Spinal cord (tissue), 10 donors: ENCODE measurements around the gene STAT1. TPM values are rescaled to one million over a fixed set of nuclear protein-coding genes. Genes with fewer than 3 reads are reported as not detected.

ENCODE experiments used
- DNase-seq, 6 donors: peaks; one replicate each; pipeline versions ENCODE4 v3.0.0 to v3.0.0-alpha.2; 2013 to 2015; ENCODE audit warnings: low spot score in 6 of 6, low read depth in 4 of 6
- H3K27ac ChIP-seq: one replicate; pipeline ENCODE4 v1.5.1; 2013; ENCODE audit warnings: low read depth, low read length, control low read depth
- H3K27me3 ChIP-seq: one replicate; pipeline ENCODE4 v1.6.1; 2013; ENCODE audit warnings: low read length; ENCODE audit not compliant: control insufficient read depth, insufficient read depth
- H3K36me3 ChIP-seq: one replicate; pipeline ENCODE4 v1.6.1; 2013; ENCODE audit warnings: low read length; ENCODE audit not compliant: control insufficient read depth, insufficient read depth
- H3K4me1 ChIP-seq: one replicate; pipeline ENCODE4 v1.6.1; 2013; ENCODE audit warnings: low read length; ENCODE audit not compliant: control insufficient read depth, insufficient read depth
- H3K4me3 ChIP-seq: one replicate; pipeline ENCODE4 v1.5.1; 2013; ENCODE audit warnings: low read depth, low read length, control low read depth
- H3K9me3 ChIP-seq: one replicate; pipeline ENCODE4 v1.6.1; 2013; ENCODE audit warnings: low read length; ENCODE audit not compliant: control insufficient read depth, insufficient read depth
- WGBS: methylation state at CpG from one replicate; pipeline ENCODE4 v1.1.5; 2013; ENCODE audit warnings: missing lambda C conversion rate; ENCODE audit not compliant: insufficient coverage; 5-methylcytosine and 5-hydroxymethylcytosine counted together
- polyA plus RNA-seq, 2 donors: library from polyadenylated mRNA; unstranded; fragments of 120-200 nt; gene quantifications; one replicate each; pipeline ENCODE4 v1.2.1, GENCODE V29; 2013; ENCODE audit not compliant: insufficient read length in 2 of 2
- total RNA-seq, 2 donors: library from RNA; depleted of rRNA in 1 of 2; stranded (reverse); fragments of 120-200 nt in 1 of 2; fragments of >200 nt in 1 of 2; gene quantifications; one replicate each; pipeline versions ENCODE4 v1.2.3 to v1.2.4, GENCODE V29; 2013 to 2014
- donor health status: healthy.

STAT1 gene
- total and polyA plus RNA-seq, 4 donors: 43.4 to 67.5 (median 49.3) TPM

GRCh38 chr2:190987938-190988337 lies 26.0 kb downstream of the STAT1 start:
- Histone ChIP-seq H3K9me3 (no peaks in the 10 kb centered on the region), H3K36me3 (peaks cover 42% of the 10 kb centered on the region), H3K27me3 (no peaks in the 10 kb centered on the region), H3K27ac (no peak overlapping the region), H3K4me1 (no peaks in the 10 kb centered on the region), H3K4me3 (no peak overlapping the region)
- no peak for DNase-seq
- WGBS: 98% methylated on average over 4 of the region's 5 CpGs

GRCh38 chr2:190987116-190987515 lies 26.9 kb downstream of the STAT1 start:
- Histone ChIP-seq H3K4me1 (no peaks in the 10 kb centered on the region), H3K27ac (no peak overlapping the region), H3K27me3 (no peaks in the 10 kb centered on the region), H3K4me3 (no peak overlapping the region), H3K9me3 (no peaks in the 10 kb centered on the region), H3K36me3 (peaks cover 44% of the 10 kb centered on the region)
- WGBS: no CpG with 5 or more reads among the region's 1 CpG
- DNase-seq: no peak

- WGBS: 96% methylated on average over 7 of the region's 13 CpGs
- peaks cover 48% of the 10 kb centered on the region for H3K36me3 ChIP-seq
- DNase-seq: no peak
These were observed 27.6 kb downstream of the STAT1 start for GRCh38 chr2:190986221-190986953.

GRCh38 chr2:190984595-190984994 lies 29.4 kb downstream of the STAT1 start:
- Histone ChIP-seq H3K27ac (no peak overlapping the region), H3K36me3 (peaks cover 58% of the 10 kb centered on the region), H3K27me3 (no peaks in the 10 kb centered on the region), H3K4me1 (peaks cover 6% of the 10 kb centered on the region), H3K9me3 (no peaks in the 10 kb centered on the region), H3K4me3 (no peak overlapping the region)
- no peak for DNase-seq
- WGBS: 94% methylated on average over 3 of the region's 5 CpGs

More at GRCh38 chr2:190986221-190986953, 27.6 kb downstream of the STAT1 start:
- Histone ChIP-seq H3K4me1 (no peaks in the 10 kb centered on the region), H3K27ac (no peak overlapping the region), H3K4me3 (no peak overlapping the region), H3K9me3 (no peaks in the 10 kb centered on the region), H3K27me3 (no peaks in the 10 kb centered on the region)

GRCh38 chr2:190982262-190983034 lies 31.5 kb downstream of the STAT1 start:
- no peak overlapping the region for H3K27ac ChIP-seq
- peaks cover 51% of the 10 kb centered on the region for H3K36me3 ChIP-seq
- 95% methylated on average over 2 of the region's 8 CpGs for WGBS
- H3K27me3 ChIP-seq: no peaks in the 10 kb centered on the region
- H3K4me3 ChIP-seq: no peak overlapping the region
- no peaks in the 10 kb centered on the region for H3K9me3 ChIP-seq
- H3K4me1 ChIP-seq: peaks cover 6% of the 10 kb centered on the region
- no peak for DNase-seq

GRCh38 chr2:190981733-190982132 lies 32.2 kb downstream of the STAT1 start:
- H3K9me3 ChIP-seq: no peaks in the 10 kb centered on the region
- no peaks in the 10 kb centered on the region for H3K27me3 ChIP-seq
- H3K36me3 ChIP-seq: peaks cover 49% of the 10 kb centered on the region
- H3K4me1 ChIP-seq: peaks cover 6% of the 10 kb centered on the region
- no peak for DNase-seq
- 100% methylated on average over 1 of the region's 1 CpG for WGBS
- no peak overlapping the region for H3K27ac ChIP-seq
- H3K4me3 ChIP-seq: no peak overlapping the region

GRCh38 chr2:190981333-190981732 lies 32.6 kb downstream of the STAT1 start:
- no peak for DNase-seq
- Histone ChIP-seq H3K9me3 (no peaks in the 10 kb centered on the region), H3K27ac (no peak overlapping the region), H3K36me3 (peaks cover 45% of the 10 kb centered on the region), H3K4me3 (no peak overlapping the region), H3K4me1 (peaks cover 6% of the 10 kb centered on the region), H3K27me3 (no peaks in the 10 kb centered on the region)
- no CpG with 5 or more reads among the region's 6 CpGs for WGBS

GRCh38 chr2:190980630-190981209 lies 33.3 kb downstream of the STAT1 start:
- H3K27me3 ChIP-seq: no peaks in the 10 kb centered on the region
- no peak for DNase-seq
- WGBS: 79% methylated on average over 5 of the region's 10 CpGs
- H3K36me3 ChIP-seq: peaks cover 39% of the 10 kb centered on the region
- no peak overlapping the region for H3K27ac ChIP-seq
- H3K4me1 ChIP-seq: peaks cover 6% of the 10 kb centered on the region
- H3K9me3 ChIP-seq: no peaks in the 10 kb centered on the region
- no peak overlapping the region for H3K4me3 ChIP-seq

GRCh38 chr2:190979906-190980629 lies 33.9 kb downstream of the STAT1 start:
- Histone ChIP-seq H3K4me1 (peaks cover 6% of the 10 kb centered on the region), H3K27me3 (no peaks in the 10 kb centered on the region), H3K27ac (no peak overlapping the region), H3K4me3 (no peak overlapping the region), H3K9me3 (no peaks in the 10 kb centered on the region), H3K36me3 (peaks cover 39% of the 10 kb centered on the region)
- peak in 2 of 6 donors; percentile 34 to 54 for DNase-seq
- 28% methylated on average over 14 of the region's 14 CpGs for WGBS
